CMK (cell line): Measurements from ENCODE around the gene SDK1.

ENCODE experiments used
- DNase-seq: peaks from one replicate; pipeline ENCODE4 v3.0.0-alpha.2; 2010; ENCODE audit warnings: low read depth

Gene SDK1

DNA sequence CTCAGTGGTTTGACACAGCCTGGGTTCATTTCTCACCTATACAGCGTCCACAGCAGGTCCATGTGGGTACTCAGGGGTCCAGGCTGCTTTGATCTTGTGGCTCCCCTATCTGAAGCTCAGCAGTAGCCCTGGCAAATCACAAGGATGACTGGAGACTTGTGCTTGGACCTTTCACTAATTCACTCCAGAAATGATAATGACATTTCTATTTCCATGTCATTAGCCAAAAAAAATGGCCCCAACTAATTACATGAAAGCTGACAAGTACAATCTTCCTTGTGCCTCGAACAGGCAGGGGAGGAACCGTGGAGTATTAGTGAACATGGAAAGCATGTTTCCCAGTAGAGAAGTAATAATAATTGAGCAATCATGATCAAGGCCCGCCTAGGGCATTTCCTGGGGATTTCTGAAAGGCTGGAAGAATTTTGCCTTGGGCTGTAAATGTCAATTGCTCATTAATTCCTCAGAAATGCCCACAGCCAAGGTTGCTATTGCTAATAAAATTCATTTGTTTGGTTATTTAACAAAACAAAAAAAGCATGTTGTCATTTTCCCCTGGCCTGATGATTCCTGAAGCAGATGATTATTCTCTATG is 586.1 kb downstream of the SDK1 start:
- no peak for DNase-seq

DNA sequence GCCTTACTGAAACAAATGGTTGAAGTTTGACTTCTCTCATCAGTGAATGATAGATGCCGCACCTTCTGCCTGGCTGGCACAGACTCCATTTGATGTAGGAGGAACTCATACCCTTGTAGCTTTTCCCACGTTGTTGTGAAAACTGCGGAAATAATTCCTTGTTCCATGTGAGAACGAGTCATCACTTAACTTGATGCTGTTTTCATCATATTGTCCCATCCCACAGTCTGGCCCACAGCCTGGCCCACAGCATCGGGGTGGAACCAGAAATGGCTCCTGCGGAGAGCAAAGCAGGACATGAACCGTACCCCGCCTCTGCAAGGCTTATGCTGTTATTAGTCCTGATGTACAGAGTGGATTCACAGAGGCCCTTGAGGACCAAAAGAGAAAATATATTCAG is 587.0 kb downstream of the SDK1 start:
- no peak for DNase-seq

DNA sequence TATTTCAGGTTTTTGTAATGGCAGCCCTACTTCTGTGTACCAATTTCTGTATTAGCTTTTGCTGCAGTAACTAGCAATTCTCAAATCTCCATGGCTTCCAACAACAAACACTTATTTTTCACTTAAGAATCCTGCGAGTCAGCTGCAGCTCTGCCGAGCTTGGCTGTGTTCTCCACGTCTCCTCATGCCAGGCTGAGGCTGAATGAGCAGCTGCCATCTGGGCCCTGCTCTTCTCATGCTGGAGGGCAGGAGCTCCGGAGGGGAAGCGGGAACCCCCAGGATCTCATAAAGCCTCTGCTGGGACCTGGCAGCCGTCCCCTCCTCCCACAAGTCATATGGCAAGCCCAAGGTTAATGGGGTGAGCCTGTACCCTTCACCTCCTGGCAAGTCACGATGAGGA is 591.1 kb downstream of the SDK1 start:
- DNase-seq, result no peak

DNA sequence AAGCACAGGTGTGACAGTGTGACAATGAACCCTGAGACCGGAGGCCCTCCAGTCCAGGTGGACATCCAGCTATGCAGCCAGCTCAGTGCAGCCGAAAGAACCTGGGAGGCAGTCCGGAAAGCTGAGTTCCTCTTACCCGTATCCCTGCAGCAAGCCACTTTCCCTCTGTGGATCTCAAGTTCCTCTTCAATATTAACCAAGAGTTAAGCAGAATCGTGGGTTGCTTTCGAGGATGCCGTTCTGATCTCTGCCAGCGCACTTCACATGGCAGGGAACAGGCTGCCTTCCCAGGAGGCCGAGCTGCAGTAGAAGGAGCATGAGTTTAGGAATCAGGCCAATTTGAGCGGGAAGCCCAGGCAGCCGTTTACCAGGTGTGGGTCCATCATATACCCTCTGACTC is 591.6 kb downstream of the SDK1 start:
- DNase-seq, result no peak

- no peak for DNase-seq
Observed at GRCh38 chr7:3893151-3893788, 592.2 kb downstream of the SDK1 start.

GRCh38 chr7:3893789-3894153 is 592.7 kb downstream of the SDK1 start:
- no peak for DNase-seq

DNA sequence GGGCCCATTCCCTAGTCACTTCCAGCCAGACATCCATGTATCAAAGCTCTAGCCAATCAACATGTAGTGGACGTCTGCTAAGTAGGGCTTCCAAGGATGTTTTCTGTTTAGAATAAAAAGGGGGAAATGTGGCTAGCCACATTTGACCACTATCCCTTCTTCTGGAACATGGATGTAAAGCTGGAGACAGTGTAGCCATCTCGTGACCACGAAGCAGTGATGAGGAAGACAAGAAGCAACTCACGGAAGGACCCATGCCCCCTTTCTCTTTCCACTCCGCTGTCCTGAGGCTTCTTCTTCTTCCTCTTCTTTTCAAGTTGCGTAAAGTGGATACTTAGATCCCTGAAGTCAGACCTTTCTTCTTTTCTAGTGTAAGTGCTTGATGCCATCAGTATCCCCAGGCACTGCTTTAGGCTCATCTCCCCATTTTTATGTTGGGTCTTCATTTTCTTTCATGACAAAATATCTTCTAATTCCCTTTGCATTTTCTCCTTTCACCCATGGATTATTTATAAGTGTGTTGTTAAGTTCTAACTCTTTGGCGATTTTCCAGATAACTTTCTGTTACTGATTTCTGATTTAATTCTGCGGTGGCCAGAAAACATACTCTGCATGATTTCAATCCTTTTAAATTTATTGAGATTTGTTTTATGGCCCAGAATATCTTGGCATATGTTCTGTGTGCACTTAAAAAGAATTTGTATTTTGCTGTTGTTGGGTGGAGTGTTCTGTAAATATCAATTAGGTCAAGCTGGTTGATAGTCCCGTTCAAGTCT is 594.5 kb downstream of the SDK1 start:
- DNase-seq, result no peak

- no peak for DNase-seq
Observed at GRCh38 chr7:3896169-3896765, 595.2 kb downstream of the SDK1 start.

DNA sequence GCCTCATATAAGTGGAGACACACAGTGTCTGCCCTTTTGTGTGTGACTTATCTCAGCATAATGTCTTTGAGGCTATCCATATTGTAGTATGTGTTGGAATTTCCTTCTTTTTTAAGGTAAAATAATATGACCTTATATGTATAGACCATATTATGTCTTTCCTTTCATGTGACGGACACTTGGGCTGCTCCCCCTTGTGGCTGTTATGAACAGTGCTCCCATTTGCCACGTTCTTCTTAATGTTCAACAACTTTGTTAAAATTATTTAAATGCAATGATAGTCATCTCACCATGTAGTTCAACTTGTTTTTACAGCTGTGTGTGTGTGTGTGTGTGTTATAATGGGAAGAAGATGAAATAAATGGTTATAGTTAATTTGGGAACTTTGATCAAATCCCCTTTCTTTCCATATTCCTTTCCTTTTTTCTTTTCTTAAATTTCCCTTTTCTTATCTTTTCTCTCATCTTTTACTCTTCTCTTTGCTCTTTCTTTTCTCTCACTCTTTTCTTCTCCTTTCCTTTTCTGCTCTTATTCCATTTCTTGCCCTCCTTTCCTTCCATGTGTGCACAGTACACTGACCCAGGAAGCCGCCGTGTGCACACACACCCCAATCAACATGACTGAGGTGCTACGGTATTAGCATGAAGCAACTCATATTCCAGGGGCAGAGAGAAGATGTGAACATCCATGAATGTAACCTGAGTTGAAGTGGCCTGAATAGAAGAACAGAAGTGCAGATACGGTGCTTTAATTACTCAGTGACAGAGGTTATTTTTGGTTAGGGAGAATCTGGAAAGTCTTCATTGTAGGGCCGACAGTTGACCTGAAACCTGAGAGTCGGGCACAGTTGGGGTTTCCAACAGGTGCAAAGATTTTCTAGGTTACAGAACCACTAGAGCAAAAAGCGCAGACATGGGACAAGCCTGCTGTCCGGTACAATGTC is 596.6 kb downstream of the SDK1 start:
- no peak for DNase-seq

GRCh38 chr7:3899559-3899991 is 598.5 kb downstream of the SDK1 start:
- no peak for DNase-seq

- no peak for DNase-seq
Observed at GRCh38 chr7:3908153-3908552, 607.1 kb downstream of the SDK1 start.

GRCh38 chr7:3909128-3909527 is 608.1 kb downstream of the SDK1 start:
- no peak for DNase-seq

DNA sequence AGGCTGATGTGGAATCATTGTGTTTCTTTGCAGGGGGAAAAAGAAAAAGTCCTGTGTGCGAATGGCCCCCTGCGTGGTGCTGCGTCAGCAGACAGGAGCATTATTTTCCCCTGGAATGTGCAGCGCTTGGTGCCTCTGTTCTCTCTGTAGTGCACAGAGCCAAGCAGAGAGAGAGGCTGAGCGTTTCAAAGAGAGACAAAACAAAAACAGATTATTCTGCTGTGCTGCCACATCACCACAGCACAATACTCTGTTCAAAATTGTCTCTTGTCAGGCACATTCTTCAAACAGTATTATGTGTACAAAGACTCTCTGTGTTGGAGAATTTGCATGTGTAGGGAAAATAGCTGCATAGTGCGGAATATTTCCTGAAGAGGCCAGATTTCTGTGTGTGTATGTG is 609.0 kb downstream of the SDK1 start:
- DNase-seq, result no peak

GRCh38 chr7:3911685-3912084 is 610.6 kb downstream of the SDK1 start:
- no peak for DNase-seq

DNA sequence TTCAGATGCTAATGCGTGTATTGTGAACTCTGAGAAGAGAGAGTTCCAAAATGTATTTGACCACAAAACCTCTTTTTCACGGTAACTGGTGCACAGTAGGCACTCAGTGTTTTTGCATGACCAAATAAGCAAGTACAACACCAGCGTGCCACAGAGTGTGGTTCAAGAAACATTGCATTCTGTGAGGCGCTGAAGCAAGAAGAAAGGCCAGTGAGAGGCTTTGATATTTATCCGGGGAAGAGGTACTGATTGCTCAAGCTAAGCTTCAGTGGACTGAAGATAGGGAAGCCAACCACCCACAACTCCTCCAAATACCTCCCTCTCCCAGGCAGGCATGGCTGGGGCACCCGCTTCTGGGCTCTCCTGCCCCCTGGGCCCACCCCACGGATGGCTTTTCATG is 611.2 kb downstream of the SDK1 start:
- DNase-seq, result no peak

DNA sequence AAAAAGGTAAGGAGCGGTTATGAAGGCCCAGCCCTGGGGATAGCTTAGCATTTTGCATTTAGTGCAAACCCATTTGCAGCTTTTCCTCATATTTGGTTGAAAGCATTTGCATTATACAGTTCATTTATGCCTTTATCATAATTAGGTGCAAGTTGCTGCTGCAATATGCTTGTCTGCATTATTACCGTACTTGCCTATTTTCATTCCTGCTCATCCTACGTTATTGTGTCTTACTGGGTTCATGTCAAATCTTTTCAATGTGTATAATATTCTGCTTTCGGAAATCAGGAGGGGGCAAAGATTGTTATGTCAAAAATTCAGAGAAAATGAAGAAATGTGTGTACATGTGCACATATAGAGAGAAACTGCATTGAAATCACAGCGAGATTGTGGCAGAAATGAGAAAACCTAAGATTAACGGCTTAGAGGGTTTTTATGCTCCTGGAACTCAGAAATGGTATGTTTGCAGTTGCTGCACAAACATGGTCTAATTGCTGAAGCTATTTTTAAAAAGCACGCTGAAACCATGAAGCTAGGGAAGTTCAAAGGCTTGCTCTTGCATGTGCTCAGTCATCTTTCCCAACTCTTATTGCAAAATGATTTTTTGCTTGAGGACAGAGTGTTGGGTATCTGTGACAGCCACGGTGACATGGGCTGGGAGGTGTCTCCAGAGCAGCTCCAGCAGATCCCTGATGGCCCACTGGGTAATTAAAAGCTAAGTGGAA is 613.2 kb downstream of the SDK1 start:
- no peak for DNase-seq

- no peak for DNase-seq
Observed at GRCh38 chr7:3915337-3915878, 614.4 kb downstream of the SDK1 start.

DNA sequence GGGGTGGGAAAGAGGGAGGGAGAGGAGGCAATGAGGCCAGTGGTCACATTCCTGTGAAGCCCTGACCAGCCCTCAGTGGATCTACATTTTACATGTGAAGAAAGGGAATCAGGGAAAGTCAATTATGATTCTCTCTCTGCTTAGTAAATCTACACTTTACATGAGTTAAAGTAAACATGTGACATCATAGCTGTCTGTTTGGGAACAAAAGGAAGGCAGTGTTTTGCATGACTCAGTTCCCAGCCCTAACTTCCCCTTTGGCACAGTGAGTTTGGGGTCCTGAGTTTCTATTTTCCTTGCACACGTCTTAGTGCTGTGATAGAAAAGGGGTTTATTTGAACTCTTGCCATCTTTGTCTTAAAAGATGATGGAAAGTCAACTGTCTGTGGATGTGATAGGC is 615.1 kb downstream of the SDK1 start:
- DNase-seq, result no peak

DNA sequence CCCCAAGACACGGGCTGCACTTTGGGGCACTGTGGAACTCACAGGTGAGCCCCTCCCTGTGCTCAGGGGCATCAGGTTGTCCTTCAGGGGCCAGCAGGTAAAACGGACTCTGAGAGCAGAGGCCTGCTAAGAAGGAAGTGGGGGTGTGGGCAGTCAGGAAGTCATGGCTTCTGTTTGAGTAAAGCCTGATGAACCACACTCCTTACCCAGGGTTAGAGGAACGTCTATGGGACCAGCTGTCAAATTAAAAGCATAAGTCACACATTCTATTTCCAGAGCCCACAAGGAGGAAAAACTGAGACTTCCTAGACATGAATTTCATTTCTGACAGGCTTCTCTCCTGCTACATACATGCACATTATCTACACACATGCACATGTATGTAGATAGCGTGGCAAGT is 616.4 kb downstream of the SDK1 start:
- DNase-seq, result no peak

DNA sequence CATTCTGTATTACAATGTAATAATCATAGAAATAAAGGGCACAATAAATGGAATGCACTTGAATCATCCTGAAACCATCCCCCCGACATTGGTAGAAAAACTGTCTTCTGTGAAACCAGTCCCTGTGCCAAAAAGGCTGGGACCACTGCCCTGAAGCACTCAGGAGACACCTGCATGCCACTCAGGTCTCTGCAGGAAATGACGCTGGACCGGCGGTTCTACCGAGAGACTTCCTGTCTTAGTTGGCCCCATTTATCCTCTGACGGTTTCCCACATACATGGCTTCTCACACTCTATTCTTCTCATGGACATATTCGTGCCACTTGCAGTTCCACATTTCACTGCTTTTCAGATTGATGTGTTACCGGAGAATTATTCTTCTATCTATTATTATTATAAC is 617.5 kb downstream of the SDK1 start:
- no peak for DNase-seq

GRCh38 chr7:3922175-3922635 is 621.2 kb downstream of the SDK1 start:
- DNase-seq, result no peak
